Measurements from ENCODE around the gene GSK3B.

GSK3B gene

DNA sequence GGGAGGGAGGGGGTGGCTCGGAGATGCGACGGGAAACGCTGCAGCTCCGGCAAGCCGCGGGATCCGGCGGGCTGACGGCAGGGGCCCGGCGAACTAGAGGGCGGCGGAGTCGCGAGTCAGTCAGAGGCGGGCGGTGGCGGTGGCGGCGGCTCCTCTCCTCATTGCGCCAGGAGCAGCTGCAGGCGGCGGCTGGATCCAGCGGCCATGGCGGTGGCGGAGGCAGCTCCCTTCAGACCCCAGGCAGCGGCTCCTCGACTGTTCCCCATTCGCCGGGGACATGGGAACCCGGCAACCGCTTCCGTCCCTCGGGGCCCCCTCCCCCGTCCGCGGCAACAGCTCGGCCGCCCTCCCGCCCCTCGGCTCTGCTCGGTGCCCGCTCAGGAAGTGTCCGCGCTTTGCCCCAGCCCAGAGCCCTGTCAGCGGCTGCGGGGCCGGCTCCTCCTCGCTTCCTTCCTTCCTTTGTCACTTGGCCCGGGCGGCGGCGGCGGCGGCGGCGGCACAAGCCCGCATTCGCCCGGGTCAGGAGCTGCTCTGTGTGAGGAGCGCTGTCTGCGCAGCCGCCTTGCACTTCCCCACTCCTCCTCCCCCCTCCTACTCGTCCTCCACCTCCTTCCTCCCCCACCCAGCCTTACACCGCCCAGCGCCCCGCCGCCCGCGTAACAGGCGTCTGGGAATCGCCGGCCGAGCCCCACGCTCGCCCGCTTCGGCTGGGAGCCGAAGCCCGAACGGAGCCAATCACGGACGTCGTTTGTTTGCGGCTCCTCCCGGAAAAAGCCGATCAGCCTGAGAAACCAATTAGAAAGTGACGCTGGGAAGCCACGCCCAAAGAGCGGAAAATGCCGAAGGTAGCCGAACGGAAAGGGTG, at the start of gene GSK3B:
Gene GSK3B (minus strand): TSS at position 537 of the 865 bp plus-strand sequence. CDS start 1,013 bp downstream, outside the sequence.
- DNase-seq (ENCODE audit: low read depth): peak; percentile 100
- TF ChIP-seq, protein P1, sequence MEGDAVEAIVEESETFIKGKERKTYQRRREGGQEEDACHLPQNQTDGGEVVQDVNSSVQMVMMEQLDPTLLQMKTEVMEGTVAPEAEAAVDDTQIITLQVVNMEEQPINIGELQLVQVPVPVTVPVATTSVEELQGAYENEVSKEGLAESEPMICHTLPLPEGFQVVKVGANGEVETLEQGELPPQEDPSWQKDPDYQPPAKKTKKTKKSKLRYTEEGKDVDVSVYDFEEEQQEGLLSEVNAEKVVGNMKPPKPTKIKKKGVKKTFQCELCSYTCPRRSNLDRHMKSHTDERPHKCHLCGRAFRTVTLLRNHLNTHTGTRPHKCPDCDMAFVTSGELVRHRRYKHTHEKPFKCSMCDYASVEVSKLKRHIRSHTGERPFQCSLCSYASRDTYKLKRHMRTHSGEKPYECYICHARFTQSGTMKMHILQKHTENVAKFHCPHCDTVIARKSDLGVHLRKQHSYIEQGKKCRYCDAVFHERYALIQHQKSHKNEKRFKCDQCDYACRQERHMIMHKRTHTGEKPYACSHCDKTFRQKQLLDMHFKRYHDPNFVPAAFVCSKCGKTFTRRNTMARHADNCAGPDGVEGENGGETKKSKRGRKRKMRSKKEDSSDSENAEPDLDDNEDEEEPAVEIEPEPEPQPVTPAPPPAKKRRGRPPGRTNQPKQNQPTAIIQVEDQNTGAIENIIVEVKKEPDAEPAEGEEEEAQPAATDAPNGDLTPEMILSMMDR (IDR thresholded peaks at IDR 0.05; ENCODE audit: low read length, missing control alignments): no peak
- peak within 1 kb of the TSS; percentile 73 for H3K4me3 ChIP-seq (replicated peaks; ENCODE audit: low read depth, low read length)

- TF ChIP-seq, protein P1 (IDR thresholded peaks at IDR 0.05; ENCODE audit: low read length, missing control alignments): no peak
- H3K4me3 ChIP-seq (replicated peaks; ENCODE audit: low read depth, low read length): no peak overlapping the region
- DNase-seq (ENCODE audit: low read depth): no peak
Observed at GRCh38 chr3:120143676-120144075, 49.4 kb upstream of the GSK3B start.

GRCh38 chr3:120142236-120142635, 48.0 kb upstream of the GSK3B start:
- no peak for DNase-seq (ENCODE audit: low read depth)
- H3K4me3 ChIP-seq (replicated peaks; ENCODE audit: low read depth, low read length): no peak overlapping the region
- TF ChIP-seq, protein P1 (IDR thresholded peaks at IDR 0.05; ENCODE audit: low read length, missing control alignments): no peak

- DNase-seq (ENCODE audit: low read depth): no peak
- H3K4me3 ChIP-seq (replicated peaks; ENCODE audit: low read depth, low read length): no peak overlapping the region
- TF ChIP-seq, protein P1 (IDR thresholded peaks at IDR 0.05; ENCODE audit: low read length, missing control alignments): no peak
Observed at GRCh38 chr3:120140098-120140742, 46.0 kb upstream of the GSK3B start.

DNA sequence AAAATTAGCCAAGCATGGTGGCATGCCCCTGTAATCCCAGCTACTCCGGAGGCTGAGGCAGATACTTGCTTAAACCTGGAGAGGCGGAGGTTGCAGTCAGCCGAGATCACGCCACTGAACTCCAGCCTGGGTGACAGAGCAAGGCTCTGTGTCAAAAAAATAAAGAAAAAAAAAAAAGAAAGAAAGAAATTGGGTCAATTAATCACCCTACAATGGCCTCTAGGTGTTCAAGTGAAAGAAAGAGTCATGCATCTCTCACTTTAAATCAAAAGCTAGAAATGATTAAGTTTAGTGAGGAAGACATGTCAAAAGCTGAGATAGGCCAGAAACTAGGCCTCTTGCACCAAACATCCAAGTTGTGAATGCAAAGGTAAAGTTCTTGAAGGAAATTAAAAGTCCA, 44.9 kb upstream of the GSK3B start:
- no peak overlapping the region for H3K4me3 ChIP-seq (replicated peaks; ENCODE audit: low read depth, low read length)
- DNase-seq (ENCODE audit: low read depth): no peak
- TF ChIP-seq, protein P1 (IDR thresholded peaks at IDR 0.05; ENCODE audit: low read length, missing control alignments): no peak

GRCh38 chr3:120137548-120137947, 43.3 kb upstream of the GSK3B start:
- no peak overlapping the region for H3K4me3 ChIP-seq (replicated peaks; ENCODE audit: low read depth, low read length)
- TF ChIP-seq, protein P1 (IDR thresholded peaks at IDR 0.05; ENCODE audit: low read length, missing control alignments): no peak
- DNase-seq (ENCODE audit: low read depth): no peak
